ENCODE measurements around the gene PDE4D.

DNA sequence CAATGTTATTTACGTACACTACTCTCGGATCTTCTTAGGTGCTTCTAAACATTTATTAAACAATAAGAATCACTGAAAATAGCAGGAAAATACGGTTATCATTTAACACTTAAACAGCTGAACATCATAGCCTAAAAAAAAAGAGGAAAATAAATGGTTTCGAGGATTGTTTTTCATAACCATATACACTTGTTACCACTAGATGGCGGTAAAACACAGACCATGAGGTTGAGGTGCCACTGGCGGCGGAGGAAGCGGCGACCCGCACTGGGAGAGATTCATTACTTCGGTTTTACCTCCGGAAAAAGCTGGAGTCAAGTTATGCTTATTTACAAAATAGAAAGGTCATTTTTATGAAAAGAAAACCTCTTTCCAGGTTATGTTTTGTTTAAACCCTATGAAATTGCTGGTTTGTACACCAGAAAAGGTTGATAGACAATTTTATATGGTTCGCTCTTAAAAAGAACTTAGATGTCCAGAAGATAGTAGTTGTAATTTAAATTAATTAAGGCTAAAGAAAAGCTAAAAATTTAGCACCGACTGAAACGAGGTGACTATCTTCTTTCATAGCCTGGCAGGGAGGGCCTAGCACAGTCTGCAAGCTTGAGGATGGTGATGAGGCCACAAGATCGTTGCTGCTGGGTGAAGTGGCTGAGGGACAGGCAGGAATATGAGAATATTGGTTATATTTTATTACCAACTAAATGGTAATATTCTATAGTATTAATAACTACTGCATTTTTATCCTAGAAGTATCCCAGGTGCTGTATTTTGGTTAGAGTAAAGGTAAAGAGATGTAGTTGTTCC lies 704.9 kb downstream of the PDE4D start:
- TF ChIP-seq POLR2A (IDR thresholded peaks at IDR 0.05; ENCODE audit: low read depth, low read length) (no peak), JUN (IDR thresholded peaks at IDR 0.05; ENCODE audit: borderline replicate concordance, insufficient read depth, insufficient read length, low read depth) (no peak), POLR2AphosphoS5 (IDR thresholded peaks at IDR 0.05; ENCODE audit: insufficient read depth, low read depth, low read length) (no peak), MAX (IDR thresholded peaks at IDR 0.05; ENCODE audit: insufficient read depth, insufficient read length) (no peak), EZH2 (IDR thresholded peaks at IDR 0.05; ENCODE audit: borderline replicate concordance, low read depth, low read length, severe bottlenecking) (no peak), GATA2 (IDR thresholded peaks at IDR 0.05; ENCODE audit: insufficient read depth, insufficient read length, low read depth, low read length) (no peak)
- TF ChIP-seq, protein P1, sequence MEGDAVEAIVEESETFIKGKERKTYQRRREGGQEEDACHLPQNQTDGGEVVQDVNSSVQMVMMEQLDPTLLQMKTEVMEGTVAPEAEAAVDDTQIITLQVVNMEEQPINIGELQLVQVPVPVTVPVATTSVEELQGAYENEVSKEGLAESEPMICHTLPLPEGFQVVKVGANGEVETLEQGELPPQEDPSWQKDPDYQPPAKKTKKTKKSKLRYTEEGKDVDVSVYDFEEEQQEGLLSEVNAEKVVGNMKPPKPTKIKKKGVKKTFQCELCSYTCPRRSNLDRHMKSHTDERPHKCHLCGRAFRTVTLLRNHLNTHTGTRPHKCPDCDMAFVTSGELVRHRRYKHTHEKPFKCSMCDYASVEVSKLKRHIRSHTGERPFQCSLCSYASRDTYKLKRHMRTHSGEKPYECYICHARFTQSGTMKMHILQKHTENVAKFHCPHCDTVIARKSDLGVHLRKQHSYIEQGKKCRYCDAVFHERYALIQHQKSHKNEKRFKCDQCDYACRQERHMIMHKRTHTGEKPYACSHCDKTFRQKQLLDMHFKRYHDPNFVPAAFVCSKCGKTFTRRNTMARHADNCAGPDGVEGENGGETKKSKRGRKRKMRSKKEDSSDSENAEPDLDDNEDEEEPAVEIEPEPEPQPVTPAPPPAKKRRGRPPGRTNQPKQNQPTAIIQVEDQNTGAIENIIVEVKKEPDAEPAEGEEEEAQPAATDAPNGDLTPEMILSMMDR (IDR thresholded peaks at IDR 0.05; ENCODE audit: extremely low read depth in 1 of 2, insufficient read depth in 1 of 2, low read depth in 1 of 2, low read length in 2 of 2), result peak; percentile 47 to 55

Data from endothelial cell of umbilical vein (primary cell).